Hematopoietic multipotent progenitor cell (in vitro differentiated cells): ENCODE measurements around the gene C4B. TPM values are rescaled to one million over a fixed set of nuclear protein-coding genes. Genes with fewer than 3 reads are reported as not detected.
"Not testable (repeated sequence)": the region's sequence is repeated elsewhere in the genome, so short reads cannot be mapped to it uniquely, and the experiment has no call there.

Experiments
- DNase-seq, 3 donors: peaks; one replicate each; pipeline ENCODE4 v3.0.0-alpha.2; 2011 to 2015; ENCODE audit warnings: low read depth in 2 of 3, low spot score in 2 of 3
- total RNA-seq: library from RNA; depleted of rRNA; stranded (reverse); fragments of >200 nt; gene quantifications from one replicate; pipeline ENCODE4 v1.2.3, GENCODE V29; 2012

Gene C4B
- total RNA-seq, 1 donor: 4.6 TPM

GRCh38 chr6:32028631-32029030, 14.0 kb downstream of the C4B start:
- DNase-seq: not testable (repeated sequence)

- DNase-seq: not testable (repeated sequence)
Observed at GRCh38 chr6:32029553-32029952, 15.0 kb downstream of the C4B start.

GRCh38 chr6:32035283-32036013, 20.9 kb downstream of the C4B start:
- not testable (repeated sequence) for DNase-seq

GRCh38 chr6:32037136-32037535, 22.5 kb downstream of the C4B start:
- not testable (repeated sequence) for DNase-seq

GRCh38 chr6:32037598-32038524, 23.3 kb downstream of the C4B start, which contains the start of gene CYP21A2:
Gene CYP21A2, plus strand, starts transcription at chr6:32038415. Its CDS starts 8 bp downstream, at chr6:32038423.
- not testable (repeated sequence) for DNase-seq

- not testable (repeated sequence) for DNase-seq
Observed at GRCh38 chr6:32038878-32039277, 24.3 kb downstream of the C4B start.

GRCh38 chr6:32039321-32040274, 25.0 kb downstream of the C4B start:
- DNase-seq: not testable (repeated sequence)

- not testable (repeated sequence) for DNase-seq
Observed at GRCh38 chr6:32040299-32041049, 25.9 kb downstream of the C4B start.

GRCh38 chr6:32041050-32041321, 26.4 kb downstream of the C4B start:
- not testable (repeated sequence) for DNase-seq

GRCh38 chr6:32041385-32041784, 26.8 kb downstream of the C4B start:
- not testable (repeated sequence) for DNase-seq

GRCh38 chr6:32042276-32042675, 27.7 kb downstream of the C4B start:
- DNase-seq: not testable (repeated sequence)

- not testable (repeated sequence) for DNase-seq
Observed at GRCh38 chr6:32043589-32044380, 29.2 kb downstream of the C4B start.

GRCh38 chr6:32044916-32045315, 30.3 kb downstream of the C4B start:
- DNase-seq: not testable (repeated sequence)

GRCh38 chr6:32045811-32046449, 31.3 kb downstream of the C4B start:
- DNase-seq: no peak

- peak in 2 of 3 donors; percentile 7 to 26 for DNase-seq
Observed at GRCh38 chr6:32046450-32047083, 32.0 kb downstream of the C4B start.

- no peak for DNase-seq
Observed at GRCh38 chr6:32047084-32047478, 32.5 kb downstream of the C4B start.

- no peak for DNase-seq
Observed at GRCh38 chr6:32047539-32047854, 32.9 kb downstream of the C4B start.
